ENCODE results near the gene UBE2QL1.

Gene UBE2QL1

GRCh38 chr5:6493681-6494454 is 45.2 kb downstream of the UBE2QL1 start:
- no peak for DNase-seq
- Histone ChIP-seq H3K27me3 (replicated peaks) (no peaks in the 10 kb centered on the region), H3K4me3 (ENCODE audit: low read depth, low read length) (no peak overlapping the region), H3K36me3 (replicated peaks) (no peaks in the 10 kb centered on the region), H3K27ac (no peak overlapping the region)
- TF ChIP-seq CTCF (IDR thresholded peaks at IDR 0.05; ENCODE audit: low read depth, low read length, missing control alignments) = no peak
- in situ Hi-C loops (cut with HindIII; ENCODE audit: low pct_ligation_motif_present, low sequenced_read_pairs) = no loop called here

GRCh38 chr5:6494939-6495338 is 46.3 kb downstream of the UBE2QL1 start:
- no peak overlapping the region for H3K27ac ChIP-seq
- H3K27me3 ChIP-seq (replicated peaks) = no peaks in the 10 kb centered on the region
- H3K36me3 ChIP-seq (replicated peaks) = no peaks in the 10 kb centered on the region
- in situ Hi-C loops (cut with HindIII; ENCODE audit: low pct_ligation_motif_present, low sequenced_read_pairs) = no loop called here
- H3K4me3 ChIP-seq (ENCODE audit: low read depth, low read length) = no peak overlapping the region
- TF ChIP-seq CTCF (IDR thresholded peaks at IDR 0.05; ENCODE audit: low read depth, low read length, missing control alignments) = no peak
- no peak for DNase-seq

DNA sequence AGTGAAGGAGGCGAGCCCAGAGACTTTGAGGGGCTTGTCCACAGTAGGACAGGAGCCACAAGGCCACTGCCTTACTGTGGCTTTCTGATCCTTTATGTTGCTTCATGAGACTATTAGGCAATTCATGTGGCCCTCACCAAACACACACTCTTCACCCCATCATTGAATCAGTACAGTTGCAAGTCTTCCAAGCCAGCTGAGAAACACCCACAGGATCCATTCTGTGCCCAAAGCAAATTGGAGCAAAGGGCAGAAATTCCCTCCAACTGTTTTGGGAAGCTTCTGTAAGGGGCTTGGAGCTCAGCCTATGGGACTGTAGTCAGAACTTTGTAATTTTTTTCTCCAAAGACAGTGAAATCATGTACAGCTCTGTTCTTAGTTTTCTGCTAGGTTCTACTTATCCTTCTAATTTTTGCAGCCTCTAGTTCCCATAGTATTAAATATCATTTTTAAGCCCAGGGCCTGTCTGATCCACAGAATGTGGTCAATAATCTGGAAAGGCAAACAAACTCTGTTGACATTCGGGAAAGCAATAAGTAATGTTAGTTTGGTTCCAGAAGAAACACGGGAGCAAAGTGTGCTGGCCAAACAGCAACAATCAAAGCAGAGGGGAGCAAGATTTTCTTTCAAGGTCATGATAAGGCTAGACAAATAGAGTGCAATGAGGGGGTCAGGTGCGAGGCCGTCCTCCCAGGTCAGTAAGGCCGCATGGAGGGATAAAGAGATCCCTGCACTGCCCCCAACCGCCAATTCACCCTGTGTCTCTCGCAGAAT is 47.0 kb downstream of the UBE2QL1 start:
- Histone ChIP-seq H3K4me3 (ENCODE audit: low read depth, low read length) (no peak overlapping the region), H3K27ac (no peak overlapping the region), H3K36me3 (replicated peaks) (no peaks in the 10 kb centered on the region), H3K27me3 (replicated peaks) (no peaks in the 10 kb centered on the region)
- in situ Hi-C loops (cut with HindIII; ENCODE audit: low pct_ligation_motif_present, low sequenced_read_pairs) = no loop called here
- no peak for TF ChIP-seq CTCF (IDR thresholded peaks at IDR 0.05; ENCODE audit: low read depth, low read length, missing control alignments)
- no peak for DNase-seq

DNA sequence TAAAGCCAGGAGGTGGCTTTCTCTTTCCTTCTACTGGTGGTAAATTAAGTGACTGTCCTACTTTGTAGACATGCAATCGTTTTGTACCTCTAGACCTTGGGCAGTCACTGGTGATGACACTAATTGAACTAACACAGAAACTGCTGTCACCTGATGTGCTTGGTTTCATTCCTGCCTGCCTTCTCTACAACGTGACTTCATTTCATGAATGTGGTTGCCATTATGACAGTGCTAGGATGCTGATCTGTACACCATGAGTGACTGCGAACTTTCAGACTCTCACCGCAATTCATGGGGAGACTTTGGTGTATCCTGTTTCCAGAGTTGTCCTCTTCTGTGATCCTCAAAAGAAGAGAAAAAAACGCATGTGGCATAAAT is 47.5 kb downstream of the UBE2QL1 start:
- in situ Hi-C loops (cut with HindIII; ENCODE audit: low pct_ligation_motif_present, low sequenced_read_pairs) = no loop called here
- Histone ChIP-seq H3K27me3 (replicated peaks) (no peaks in the 10 kb centered on the region), H3K4me3 (ENCODE audit: low read depth, low read length) (no peak overlapping the region), H3K36me3 (replicated peaks) (no peaks in the 10 kb centered on the region), H3K27ac (no peak overlapping the region)
- no peak for DNase-seq
- no peak for TF ChIP-seq CTCF (IDR thresholded peaks at IDR 0.05; ENCODE audit: low read depth, low read length, missing control alignments)

- no peak for TF ChIP-seq CTCF (IDR thresholded peaks at IDR 0.05; ENCODE audit: low read depth, low read length, missing control alignments)
- DNase-seq = no peak
- Histone ChIP-seq H3K27me3 (replicated peaks) (no peaks in the 10 kb centered on the region), H3K36me3 (replicated peaks) (no peaks in the 10 kb centered on the region), H3K4me3 (ENCODE audit: low read depth, low read length) (no peak overlapping the region), H3K27ac (no peak overlapping the region)
- in situ Hi-C loops (cut with HindIII; ENCODE audit: low pct_ligation_motif_present, low sequenced_read_pairs) = no loop called here
Measured at GRCh38 chr5:6496636-6497035, 48.0 kb downstream of the UBE2QL1 start.
